Activated CD4-positive, CD25-positive, alpha-beta regulatory T cell treated with anti-CD3 and anti-CD28 coated beads, Interleukin-2, amount 50 U/mL, for 16 hours (primary cell): ENCODE data around the gene SFTPB.
"Not testable (repeated sequence)": the region's sequence is repeated elsewhere in the genome, so short reads cannot be mapped to it uniquely, and the experiment has no call there.

ENCODE experiments used
- DNase-seq: peaks from one replicate; pipeline ENCODE4 v3.0.0-alpha.2; 2020; ENCODE audit warnings: low read depth, low spot score

The SFTPB gene

DNA sequence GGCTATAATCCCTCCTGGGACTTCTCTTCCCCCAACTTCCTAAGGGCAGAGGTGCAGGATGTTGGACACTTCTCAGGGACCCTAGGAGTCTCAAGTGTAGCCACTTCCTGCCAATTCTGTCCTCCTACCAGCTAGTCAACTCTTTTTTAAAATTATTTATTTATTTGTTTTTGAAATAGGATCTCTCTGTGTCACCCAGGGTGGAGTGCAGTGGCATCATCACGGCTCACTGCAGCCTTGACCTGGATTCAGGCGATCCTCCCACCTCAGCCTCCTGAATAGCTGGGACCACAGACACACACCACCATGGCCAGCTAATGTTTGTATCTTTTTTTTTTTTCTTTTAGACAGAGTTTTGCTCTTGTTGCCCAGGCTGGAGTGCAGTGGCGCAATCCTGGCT is 11.5 kb downstream of the SFTPB start:
- DNase-seq: no peak

DNA sequence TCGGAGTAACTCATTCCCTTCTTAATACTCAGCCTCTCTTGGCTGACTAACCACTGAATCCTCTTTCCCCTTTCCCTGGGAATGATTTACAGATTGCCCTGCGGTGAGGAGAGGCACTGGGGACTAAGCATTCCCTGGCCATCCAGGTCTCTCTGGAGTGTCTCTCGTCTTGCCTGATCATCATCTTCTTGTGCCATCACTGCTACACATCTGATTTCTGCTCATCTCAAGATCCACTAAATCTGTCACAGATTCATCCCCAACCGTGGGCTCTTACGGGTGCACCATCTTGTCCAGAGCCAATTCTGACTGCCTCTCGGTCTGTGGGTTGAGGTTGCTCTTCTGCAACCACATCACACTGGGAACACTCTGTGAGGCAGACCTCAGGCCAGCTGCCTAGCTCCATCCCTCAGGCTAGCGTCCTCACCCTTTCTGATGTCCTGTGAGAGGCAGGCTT is 12.0 kb downstream of the SFTPB start:
- no peak for DNase-seq

DNA sequence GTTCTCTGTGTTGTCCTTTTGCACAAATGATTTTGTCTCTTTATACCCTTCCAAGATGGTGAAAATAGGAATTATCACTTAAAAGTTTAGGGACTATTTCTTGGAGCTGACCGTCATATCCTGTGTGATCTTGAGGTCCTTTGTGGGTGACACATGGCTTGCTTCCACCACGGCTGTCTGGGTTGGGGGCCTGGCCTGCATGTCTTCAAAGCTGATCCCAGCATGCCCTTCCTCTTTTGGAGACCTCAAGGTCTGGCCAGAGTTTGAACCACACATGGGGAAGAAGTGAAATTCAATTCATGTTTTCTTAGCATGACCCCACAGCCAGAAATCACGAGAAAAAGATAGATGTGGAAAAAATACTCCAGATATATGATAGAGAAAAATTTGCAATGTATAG is 14.0 kb downstream of the SFTPB start:
- DNase-seq: no peak

DNA sequence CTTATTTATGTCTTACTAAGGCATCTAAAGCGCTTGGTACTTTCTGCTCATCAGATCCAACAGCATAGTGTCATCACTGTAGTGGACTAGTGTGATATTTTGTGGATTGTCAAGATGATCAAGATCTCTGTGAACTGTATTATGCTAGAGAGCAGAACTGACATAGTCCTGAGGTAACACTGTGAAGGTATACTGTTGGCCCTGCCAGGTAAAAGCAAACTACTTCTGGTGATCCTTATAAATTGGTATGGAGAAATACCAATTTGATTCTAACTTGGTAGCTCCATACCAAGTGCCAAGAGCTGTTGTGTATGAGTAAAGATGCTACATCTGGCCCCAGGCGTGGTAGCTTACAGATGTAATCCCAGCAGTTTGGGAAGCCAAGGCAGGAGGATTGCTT is 15.9 kb downstream of the SFTPB start:
- no peak for DNase-seq

DNA sequence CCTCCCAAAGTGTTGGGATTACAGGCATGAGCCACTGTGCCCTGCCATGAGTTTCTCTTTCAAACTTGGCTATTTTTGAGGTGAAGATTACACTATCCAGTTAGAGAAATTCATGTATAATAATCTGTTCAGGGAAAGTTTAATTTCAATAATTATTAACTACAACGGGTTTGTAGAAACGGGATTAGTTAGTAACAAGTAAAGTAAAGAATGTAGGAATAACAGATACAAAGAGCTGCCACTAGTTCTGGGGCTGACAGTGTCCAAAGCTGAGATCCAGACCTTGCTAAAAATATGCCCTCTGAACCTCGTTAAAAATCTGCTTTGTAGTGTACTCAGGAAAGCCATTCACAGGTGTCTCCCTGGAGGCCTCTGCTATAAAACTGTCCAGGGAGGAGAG is 16.9 kb downstream of the SFTPB start:
- DNase-seq: no peak

DNA sequence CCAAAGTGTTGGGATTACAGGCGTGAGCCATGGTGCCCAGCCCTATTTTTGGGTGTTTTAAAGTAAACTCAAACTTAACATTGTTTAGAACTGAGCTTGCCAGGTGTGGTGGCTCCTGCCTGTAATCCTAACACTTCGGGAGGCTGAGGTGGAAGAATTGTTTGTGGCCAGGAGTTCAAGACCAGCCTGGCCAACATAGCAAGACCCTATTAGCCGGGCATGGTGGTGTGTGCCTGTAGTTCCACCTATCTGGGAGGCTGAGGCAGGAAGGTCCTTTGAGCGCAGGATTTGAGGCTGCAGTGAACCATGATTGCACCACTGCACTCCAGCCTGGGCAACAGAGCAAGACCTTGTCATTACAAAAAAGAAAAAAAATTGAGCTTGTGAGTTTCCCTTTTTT is 17.5 kb downstream of the SFTPB start:
- DNase-seq: no peak

DNA sequence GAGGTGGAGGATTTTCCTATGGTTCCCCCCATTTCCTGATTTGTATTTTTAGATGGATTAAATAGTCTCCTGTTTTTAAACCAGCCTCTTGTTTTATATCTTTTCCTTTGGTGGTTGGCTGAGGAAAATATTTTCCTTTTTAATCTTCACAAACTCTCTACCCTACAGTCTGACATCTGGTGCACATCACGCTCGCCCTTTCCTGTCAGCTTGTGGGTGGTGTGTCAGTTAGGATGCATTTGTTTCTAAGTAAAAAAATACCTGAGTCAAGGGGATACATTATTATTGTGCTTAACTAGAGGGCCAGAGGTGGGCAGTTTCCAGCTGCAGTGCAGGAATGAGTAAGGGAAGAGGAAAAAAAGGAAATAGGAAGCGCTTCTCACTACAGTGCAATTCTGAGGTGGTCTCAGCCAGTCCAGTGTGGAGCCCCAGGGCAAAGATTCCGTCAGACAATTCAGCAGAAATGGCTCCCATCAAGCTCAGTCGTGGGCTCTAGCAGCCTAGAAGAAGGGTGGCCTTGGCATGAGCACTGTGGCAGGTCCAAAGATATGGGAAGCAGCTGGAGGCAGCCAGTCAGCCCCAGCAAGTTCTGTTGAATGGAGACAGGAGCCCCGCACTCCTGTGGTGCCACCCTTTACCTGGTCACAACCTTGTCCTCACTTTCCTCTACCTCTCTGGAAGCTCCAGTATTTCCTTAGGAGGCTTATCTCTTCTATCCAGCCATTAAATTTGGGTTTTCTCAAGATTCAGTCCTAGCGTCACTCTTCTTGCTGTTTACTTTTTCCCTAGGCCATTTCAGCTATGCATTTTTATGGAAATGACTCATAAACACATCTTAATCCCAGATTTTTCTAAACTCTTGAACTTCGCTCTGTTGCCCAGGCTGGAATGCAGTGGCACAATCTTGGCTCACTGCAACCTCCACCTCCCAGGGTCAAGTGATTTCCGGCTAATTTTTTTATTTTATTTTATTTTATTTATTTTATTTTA is 18.5 kb downstream of the SFTPB start:
- no peak for DNase-seq

DNA sequence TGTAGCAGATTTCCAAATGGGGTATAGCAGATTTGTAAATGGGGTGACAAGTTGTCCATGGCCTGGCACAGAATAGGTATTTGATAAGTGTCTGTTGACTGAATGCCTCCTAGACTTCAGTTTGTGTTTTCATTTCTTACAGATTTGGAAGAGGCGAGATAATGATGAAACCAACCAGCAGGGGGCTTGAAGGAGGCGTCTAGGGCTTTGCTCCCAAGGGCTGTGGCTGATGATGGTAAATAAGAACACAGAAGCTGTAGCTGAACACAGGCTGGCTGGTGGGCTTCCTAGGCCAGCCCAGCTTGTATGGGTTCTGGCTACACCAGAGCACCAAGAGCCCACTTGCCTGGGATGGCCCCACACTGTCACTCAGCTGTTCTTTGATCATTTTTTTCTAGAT is 19.4 kb downstream of the SFTPB start:
- no peak for DNase-seq

DNA sequence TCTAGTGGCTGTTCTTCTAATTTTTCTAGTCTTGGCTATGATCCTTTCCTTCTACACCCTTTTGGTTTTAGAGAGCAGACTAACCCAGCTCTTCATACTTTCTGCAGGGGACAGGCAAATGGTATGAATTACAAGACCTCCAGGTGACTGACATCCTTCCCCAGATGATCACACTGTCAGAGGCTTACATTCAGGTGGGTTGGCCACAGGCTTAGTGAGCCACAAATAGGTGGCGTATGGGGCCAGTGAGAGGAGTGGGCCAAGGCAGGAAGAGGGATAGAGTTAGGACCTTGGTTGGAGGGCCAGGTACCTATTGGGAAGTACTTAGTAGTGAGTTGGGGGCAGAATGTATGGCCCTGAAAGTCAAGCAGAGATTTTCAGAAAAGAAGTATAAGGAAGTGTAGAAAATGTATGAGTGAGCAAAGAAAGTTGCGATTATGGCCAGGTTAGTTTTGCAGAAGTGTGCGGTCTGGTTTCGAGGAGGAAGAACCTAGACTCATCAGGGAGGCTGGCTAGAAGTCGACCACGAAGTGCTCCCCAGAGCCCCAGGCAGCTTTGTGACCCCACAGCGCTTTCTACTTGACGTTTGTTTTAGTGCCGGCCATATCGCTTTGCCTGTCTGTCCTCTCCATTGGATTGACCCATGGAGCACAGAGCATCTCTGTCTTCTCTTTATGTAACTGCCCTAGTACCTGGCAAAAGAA is 20.0 kb downstream of the SFTPB start:
- no peak for DNase-seq

DNA sequence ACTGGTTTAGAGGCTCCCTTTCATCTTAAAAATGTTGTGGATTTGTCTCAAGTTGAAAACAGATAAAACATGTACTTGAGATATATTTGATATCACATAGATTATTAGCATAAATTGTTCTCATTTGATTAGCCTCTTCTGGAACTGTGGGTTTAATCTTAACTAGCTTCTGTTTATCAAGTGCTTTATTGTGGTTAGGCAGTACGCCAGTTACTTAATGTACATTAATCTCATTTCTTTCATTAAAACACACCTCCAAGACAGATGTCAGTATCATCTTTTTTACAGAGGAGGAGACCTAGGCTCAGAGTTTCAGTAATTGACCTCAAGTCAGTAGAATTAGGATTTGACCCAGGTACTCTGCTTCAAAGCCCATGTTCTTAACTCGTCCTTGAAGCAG is 21.8 kb downstream of the SFTPB start:
- no peak for DNase-seq

DNA sequence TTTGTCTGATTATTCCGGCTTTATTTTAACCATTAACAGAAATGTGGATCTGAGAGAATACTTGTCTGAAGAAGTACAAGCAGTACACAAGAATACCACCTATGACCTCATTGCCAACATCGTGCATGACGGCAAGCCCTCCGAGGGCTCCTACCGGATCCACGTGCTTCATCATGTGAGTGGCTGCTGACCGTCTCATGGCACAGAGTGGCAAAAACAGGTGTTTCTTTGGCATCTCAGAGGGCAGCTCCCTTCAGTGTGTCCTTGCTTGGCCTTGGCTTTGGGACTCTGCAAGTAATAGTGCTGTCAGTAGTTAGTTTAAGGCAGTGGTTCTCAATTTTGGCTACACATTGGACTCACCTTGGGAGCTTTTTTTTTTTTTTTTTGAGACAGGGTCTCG is 23.1 kb downstream of the SFTPB start:
- no peak for DNase-seq

DNA sequence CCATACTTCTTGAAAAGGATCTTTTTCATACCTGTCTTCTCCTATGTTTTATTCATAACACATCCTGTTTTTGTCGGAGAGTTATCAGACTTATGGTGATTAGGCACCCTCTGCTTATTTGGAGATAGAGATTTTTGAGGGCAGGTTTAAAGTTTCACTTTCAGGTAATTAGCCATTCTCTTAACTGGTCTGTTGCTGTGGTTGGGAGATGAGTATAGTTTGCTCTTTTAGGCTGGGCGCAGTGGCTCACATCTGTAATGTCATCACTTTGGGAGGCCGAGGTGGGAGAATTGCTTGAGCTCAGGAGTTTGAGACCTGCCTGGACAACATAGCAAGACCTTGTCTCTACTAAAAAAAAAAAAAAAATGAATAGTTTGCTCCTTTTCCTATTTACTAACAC is 25.3 kb downstream of the SFTPB start:
- no peak for DNase-seq

DNA sequence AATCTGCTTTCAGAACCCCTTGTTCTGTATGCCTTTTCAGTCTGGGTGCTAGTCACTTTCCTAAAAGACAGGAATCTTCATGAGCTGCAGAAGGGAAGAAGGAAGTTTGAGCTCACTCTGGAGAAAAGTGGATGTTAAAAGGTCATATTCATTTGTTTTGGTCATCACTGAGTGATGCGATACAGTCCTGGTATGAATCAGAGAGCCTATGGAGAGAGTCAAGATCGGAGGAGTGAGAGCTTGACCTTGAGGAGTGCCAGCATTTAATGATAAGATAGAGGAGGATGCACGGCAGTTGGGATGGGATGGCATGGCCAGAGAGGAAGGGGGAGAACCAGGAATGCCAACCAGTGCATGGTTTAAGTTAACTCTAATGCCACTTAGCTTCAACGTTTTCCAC is 32.4 kb downstream of the SFTPB start:
- no peak for DNase-seq

DNA sequence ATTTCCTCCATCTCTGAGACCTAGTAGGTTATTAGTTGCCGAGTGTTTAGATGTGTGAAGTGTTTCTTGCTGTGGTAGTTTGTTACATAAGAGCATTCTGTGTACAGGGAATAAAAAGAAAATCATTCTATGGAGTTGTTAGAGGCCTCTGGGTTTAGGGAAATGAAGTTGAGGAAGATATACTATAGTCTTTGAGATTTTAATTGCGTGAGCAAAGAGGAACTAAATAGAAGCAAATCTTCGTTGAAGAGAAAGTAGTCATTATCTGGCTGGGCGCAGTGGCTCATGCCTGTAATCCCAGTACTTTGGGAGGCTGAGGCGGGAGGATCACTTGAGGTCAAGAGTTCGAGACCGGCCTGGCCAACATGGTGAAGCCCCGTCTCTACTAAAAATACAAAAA is 33.0 kb downstream of the SFTPB start:
- no peak for DNase-seq

DNA sequence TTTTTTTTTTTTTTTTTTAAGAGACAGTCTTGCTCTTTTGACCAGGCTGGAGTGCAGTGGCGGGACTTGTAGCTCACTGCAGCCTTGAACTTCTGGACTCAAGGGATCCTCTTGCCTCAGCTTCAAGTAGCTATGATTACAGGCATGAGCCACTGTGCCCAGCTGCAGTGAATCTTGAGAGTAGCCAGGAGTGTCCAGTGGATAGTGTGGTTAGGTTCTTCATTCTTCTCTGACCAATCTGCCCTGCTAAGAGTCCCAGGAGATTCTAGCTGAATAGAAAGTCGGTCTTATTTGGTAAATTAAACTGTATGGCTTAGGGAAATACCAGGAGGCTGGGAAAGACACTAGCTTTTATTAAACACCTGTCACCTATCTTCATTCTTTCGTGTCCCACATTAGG is 36.7 kb downstream of the SFTPB start:
- no peak for DNase-seq

DNA sequence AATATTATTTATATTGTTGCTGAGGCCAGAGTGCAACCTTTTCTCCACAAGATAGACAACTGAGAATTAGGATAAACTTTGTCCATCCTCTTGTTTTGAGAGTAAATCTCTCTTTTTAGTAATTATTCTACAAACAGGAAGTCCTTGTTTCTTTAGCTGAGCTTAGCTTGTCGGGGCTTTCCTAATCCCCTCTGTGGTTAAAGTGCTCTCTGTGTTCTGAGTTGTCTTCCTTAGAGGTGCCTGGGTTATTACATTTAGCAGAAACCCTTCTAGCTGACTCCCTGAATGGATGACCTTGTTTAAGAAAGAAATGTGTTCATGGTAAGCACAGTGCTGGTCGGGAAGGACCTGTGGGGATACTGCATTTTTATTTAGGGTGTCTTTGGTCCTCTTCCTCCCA is 39.3 kb downstream of the SFTPB start:
- no peak for DNase-seq

DNA sequence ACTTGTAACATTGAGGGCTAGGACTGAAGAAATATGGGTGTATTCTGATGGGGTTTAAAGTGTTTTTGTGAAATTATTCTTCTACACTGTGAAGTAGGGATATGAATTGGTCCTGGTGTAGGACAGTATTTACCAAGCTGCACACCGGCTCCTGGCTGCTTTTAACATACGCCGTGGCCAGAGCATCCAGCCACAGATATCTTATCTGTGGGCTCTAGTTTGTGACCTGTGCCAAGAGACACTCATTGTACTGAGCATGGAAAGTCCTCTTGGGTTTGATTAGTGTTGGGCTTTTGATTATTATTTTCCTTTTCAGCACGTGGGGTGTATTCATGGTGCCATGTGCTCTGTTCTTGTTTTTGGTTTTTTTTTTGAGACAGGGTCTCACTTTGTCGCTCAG is 44.0 kb downstream of the SFTPB start:
- DNase-seq: no peak

DNA sequence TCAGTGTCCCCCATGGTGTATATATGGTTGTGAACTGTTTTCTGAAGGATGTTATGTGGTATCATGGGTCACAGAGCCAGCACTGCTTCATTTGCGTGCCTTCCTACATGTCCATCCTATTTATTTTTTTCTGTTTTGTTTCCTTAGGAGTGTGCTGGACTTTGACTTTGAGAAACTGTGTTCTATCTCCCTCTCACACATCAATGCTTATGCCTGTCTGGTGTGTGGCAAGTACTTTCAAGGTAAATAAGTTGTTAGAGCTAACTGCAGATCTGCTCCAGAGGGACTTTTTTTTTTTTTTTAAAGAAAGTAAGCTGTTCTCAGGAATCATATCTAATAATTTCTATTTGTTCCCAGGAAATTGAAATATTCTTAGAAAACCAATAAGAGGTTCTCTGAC is 46.7 kb downstream of the SFTPB start:
- no peak for DNase-seq

DNA sequence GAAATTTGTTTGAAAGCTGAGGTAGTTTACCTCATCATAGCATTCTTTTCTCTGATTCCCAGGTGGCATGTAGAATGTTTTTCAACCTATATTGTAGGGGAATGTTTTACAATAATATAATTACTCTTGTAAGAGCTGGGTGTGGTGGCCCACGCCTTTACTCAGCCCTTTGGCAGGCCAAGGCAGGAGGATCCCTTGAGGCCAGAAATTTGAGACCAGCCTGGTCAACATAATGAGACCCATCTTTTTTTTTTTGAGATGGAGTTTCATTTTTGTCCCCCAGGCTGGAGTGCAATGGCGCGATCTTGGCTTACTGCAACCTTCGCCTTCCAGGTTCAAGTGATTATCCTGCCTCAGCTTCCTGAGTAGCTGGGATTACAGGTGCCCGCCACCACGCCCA is 48.4 kb downstream of the SFTPB start:
- no peak for DNase-seq

DNA sequence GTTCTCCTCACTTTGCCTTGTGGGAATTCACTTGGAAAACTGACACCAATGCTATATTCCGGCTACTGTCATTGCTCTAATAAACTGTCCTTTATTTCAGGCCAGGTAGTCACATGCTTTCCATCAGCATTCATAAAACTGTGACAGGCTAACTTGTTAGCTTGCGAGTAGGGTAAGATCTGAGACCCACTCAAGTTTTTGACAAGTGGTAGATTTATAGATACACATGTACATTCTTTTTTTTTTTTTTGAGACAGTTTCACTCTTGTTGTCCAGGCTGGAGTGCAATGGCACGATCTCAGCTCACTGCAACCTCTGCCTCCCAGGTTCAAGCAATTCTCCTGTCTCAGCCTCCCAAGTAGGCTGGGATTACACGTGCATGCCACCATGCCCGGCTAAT is 50.3 kb downstream of the SFTPB start:
- not testable (repeated sequence) for DNase-seq

DNA sequence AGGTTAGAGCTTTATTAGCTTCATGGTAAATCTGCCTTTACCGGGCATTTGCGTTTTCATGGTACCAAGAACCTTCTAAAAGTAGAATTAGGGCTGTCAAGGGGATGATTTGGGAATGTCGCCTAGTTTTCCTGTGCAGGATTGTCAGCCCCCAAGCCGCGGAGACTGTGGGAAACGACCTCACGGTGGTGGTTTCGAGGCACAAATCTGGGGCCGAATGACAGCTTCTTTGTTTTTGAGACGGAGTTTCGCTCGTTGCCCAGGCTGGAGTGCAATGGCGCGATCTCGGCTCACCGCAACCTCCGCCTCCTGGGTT is 52.6 kb downstream of the SFTPB start:
- DNase-seq: no peak

DNA sequence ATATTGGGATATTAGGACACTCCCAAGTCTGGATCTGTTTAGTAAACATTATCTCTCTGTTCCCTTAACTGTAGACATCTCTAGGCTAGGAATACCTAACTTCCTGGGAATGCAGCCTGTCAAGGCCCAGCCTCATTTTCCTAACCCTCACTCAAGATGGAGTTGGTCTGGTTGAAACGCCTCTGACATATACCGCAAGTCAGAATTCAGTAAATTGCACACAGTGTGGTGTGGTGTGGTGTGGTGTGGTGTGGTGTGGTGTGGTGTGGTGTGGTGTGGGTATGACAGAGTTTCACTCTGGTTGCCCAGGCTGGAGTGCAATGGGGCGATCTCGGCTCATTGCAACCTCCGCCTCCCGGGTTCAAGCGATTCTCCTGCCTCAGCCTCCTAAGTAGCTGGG is 53.2 kb downstream of the SFTPB start:
- not testable (repeated sequence) for DNase-seq
